Spleen (tissue), 11 donors: ENCODE data around the gene SORL1. TPM values are rescaled to one million over a fixed set of nuclear protein-coding genes. Genes with fewer than 3 reads are reported as not detected.

ENCODE experiments used
- DNase-seq: peaks from one replicate; pipeline ENCODE4 v3.0.0-alpha.2; 2020
- H3K27ac ChIP-seq, 8 donors: fragments of 200-600 bp; sonication (generic) in 7 of 8; 1 replicate in 4 of 8; 2 replicates in 4 of 8; pipeline versions ENCODE4 v1.5.0 to v1.8.0; 2016 to 2021; ENCODE audit warnings: inconsistent platforms in 4 of 8, mild to moderate bottlenecking in 4 of 8, moderate library complexity in 1 of 8
- H3K27me3 ChIP-seq, 7 donors: fragments of 200-600 bp; sonication (generic) in 6 of 7; replicated peaks in 1 of 7; 1 replicate in 4 of 7; 2 replicates in 3 of 7; pipeline versions ENCODE4 v1.5.0 to v1.8.0; 2016 to 2021; ENCODE audit warnings: inconsistent platforms in 3 of 7, mild to moderate bottlenecking in 1 of 7
- H3K36me3 ChIP-seq, 6 donors: fragments of 200-600 bp; sonication (generic) in 5 of 6; 1 replicate in 4 of 6; 2 replicates in 2 of 6; pipeline versions ENCODE4 v1.5.0 to v1.8.0; 2016 to 2021; ENCODE audit warnings: inconsistent platforms in 2 of 6
- H3K4me1 ChIP-seq, 6 donors: fragments of 200-600 bp; sonication (generic) in 5 of 6; 1 replicate in 3 of 6; 2 replicates in 3 of 6; pipeline versions ENCODE4 v1.5.0 to v1.8.0; 2016 to 2021; ENCODE audit warnings: inconsistent platforms in 3 of 6
- H3K4me3 ChIP-seq, 8 donors: fragments of 200-600 bp; sonication (generic) in 7 of 8; 1 replicate in 4 of 8; 2 replicates in 4 of 8; pipeline versions ENCODE4 v1.5.0 to v1.8.0; 2016 to 2021; ENCODE audit warnings: inconsistent platforms in 4 of 8, mild to moderate bottlenecking in 4 of 8, moderate library complexity in 2 of 8
- H3K9me3 ChIP-seq, 8 donors: fragments of 200-600 bp; sonication (generic) in 7 of 8; 1 replicate in 4 of 8; 2 replicates in 4 of 8; pipeline versions ENCODE4 v1.5.0 to v1.8.0; 2016 to 2021; ENCODE audit warnings: inconsistent platforms in 4 of 8
- POLR2A ChIP-seq, 3 donors: fragments of 450-650 bp; IDR thresholded peaks; one replicate each; pipeline ENCODE4 v1.5.1; 2017; ENCODE audit warnings: antibody characterized with exemption in 3 of 3, mild to moderate bottlenecking in 1 of 3
- POLR2AphosphoS5 ChIP-seq, 3 donors: sonication (generic); formaldehyde crosslinking; IDR thresholded peaks; one replicate each; pipeline ENCODE4 v1.5.1; 2017; ENCODE audit warnings: antibody characterized with exemption in 3 of 3
- WGBS, 5 donors: extraction: QIAGEN DNeasy Blood & Tissue Kit in 3 of 5; methylation state at CpG; one replicate each; pipeline versions ENCODE4 v1.1.5 to v1.1.7; 2013 to 2018; 5-methylcytosine and 5-hydroxymethylcytosine counted together
- intact Hi-C: fragments of 100-400 bp; cut with DNase I; formaldehyde crosslinking; loops from one replicate; pipeline ENCODE4 v1.15.0; 2023; ENCODE audit warnings: low total_unique reads
- polyA plus RNA-seq, 3 donors: library from polyadenylated mRNA; stranded (reverse); fragments of 200-250 nt; gene quantifications; one replicate each; pipeline ENCODE4 v1.2.1, GENCODE V29; 2013
- total RNA-seq, 7 donors: library from RNA; depleted of rRNA in 3 of 7; stranded (reverse); fragments of >200 nt in 3 of 7; fragmentation: NEBNext Ultra II Directional in 4 of 7; extraction: Animal tissue kit (Norgen Biotek cat#: 25700) in 4 of 7; gene quantifications; one replicate each; pipeline versions ENCODE4 v1.1.0 to v1.2.1, GENCODE V29; 2016 to 2021
- TF ChIP-seq, protein P1 (sequence below), 11 experiments: fragments of 200-600 bp in 7 of 11; fragments of 450-650 bp in 4 of 11; sonication (generic) in 4 of 11; IDR thresholded peaks in 8 of 11; conservative IDR thresholded peaks in 3 of 11; 1 replicate in 7 of 11; 2 replicates in 4 of 11; pipeline versions ENCODE4 v1.4.0 to v1.8.0; 2016 to 2021; ENCODE audit warnings: antibody characterized with exemption in 11 of 11, inconsistent platforms in 4 of 11, mild to moderate bottlenecking in 1 of 11
- donor health status: healthy with polysubstance abuse.
- donor health status: DM: no; HTN: no; CAD: no; lungs with moderate emphysema.
- donor health status: DM: no; HTN: no; CAD: no.
- donor health status: Bipolar disorder and iron deficiency.
- donor health status: healthy.
- donor health status: DM: no; HTN: no; CAD: no.
- donor health status: DM: yes; HTN: yes; CAD: no.

SORL1 gene
- total and polyA plus RNA-seq, 10 donors = 3.8 to 328 (median 148) TPM

- Histone ChIP-seq H3K9me3 (no peaks in the 10 kb centered on the region), H3K27ac (no peak overlapping the region), H3K4me1 (no peaks in the 10 kb centered on the region), H3K27me3 (no peaks in the 10 kb centered on the region), H3K4me3 (no peak overlapping the region), H3K36me3 (peaks cover 0 to 100% (median 50%) of the 10 kb centered on the region in 6 donors)
- TF ChIP-seq, protein P1, sequence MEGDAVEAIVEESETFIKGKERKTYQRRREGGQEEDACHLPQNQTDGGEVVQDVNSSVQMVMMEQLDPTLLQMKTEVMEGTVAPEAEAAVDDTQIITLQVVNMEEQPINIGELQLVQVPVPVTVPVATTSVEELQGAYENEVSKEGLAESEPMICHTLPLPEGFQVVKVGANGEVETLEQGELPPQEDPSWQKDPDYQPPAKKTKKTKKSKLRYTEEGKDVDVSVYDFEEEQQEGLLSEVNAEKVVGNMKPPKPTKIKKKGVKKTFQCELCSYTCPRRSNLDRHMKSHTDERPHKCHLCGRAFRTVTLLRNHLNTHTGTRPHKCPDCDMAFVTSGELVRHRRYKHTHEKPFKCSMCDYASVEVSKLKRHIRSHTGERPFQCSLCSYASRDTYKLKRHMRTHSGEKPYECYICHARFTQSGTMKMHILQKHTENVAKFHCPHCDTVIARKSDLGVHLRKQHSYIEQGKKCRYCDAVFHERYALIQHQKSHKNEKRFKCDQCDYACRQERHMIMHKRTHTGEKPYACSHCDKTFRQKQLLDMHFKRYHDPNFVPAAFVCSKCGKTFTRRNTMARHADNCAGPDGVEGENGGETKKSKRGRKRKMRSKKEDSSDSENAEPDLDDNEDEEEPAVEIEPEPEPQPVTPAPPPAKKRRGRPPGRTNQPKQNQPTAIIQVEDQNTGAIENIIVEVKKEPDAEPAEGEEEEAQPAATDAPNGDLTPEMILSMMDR (IDR thresholded peaks at IDR 0.05 in 8 of 11, conservative IDR thresholded peaks at IDR 0.05 in 3 of 11) = no peak
- TF ChIP-seq POLR2AphosphoS5 (IDR thresholded peaks at IDR 0.05) (no peak), POLR2A (IDR thresholded peaks at IDR 0.05) (no peak)
- intact Hi-C loops = no loop called here
- DNase-seq = no peak
- WGBS, 5 donors = 91 to 97% (median 94%) methylated on average over 7 of the region's 7 CpGs
Measured at GRCh38 chr11:121556937-121557336, 104.8 kb downstream of the SORL1 start.

DNA sequence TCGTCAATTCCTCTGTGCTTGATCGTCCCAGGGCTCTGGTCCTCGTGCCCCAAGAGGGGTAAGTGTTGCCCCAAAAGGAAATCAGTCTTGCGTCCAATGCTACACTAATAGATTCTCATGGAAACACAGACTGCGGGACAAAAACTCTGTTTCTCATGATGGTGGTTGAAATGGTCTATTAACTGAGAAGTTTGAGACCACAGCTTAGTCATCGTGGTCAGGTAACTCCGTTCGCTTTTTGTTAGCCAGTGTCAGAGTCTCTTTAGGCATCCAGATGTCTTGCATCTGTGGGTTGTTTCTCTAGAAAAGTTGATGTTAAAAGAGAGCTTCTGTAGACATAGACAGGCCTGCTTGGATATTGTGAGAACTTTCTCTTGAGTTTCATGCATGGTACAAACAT is 105.2 kb downstream of the SORL1 start:
- Histone ChIP-seq H3K4me1 (no peaks in the 10 kb centered on the region), H3K27ac (no peak overlapping the region), H3K4me3 (no peak overlapping the region), H3K27me3 (no peaks in the 10 kb centered on the region), H3K9me3 (no peaks in the 10 kb centered on the region), H3K36me3 (peaks cover 0 to 100% (median 49%) of the 10 kb centered on the region in 6 donors)
- no peak for TF ChIP-seq POLR2A (IDR thresholded peaks at IDR 0.05)
- no peak for TF ChIP-seq POLR2AphosphoS5 (IDR thresholded peaks at IDR 0.05)
- TF ChIP-seq, protein P1 (IDR thresholded peaks at IDR 0.05 in 8 of 11, conservative IDR thresholded peaks at IDR 0.05 in 3 of 11) = no peak
- 35 to 55% (median 44%) methylated on average over 8 of the region's 8 CpGs for WGBS, 5 donors
- no peak for DNase-seq
- intact Hi-C loops = no loop called here

DNA sequence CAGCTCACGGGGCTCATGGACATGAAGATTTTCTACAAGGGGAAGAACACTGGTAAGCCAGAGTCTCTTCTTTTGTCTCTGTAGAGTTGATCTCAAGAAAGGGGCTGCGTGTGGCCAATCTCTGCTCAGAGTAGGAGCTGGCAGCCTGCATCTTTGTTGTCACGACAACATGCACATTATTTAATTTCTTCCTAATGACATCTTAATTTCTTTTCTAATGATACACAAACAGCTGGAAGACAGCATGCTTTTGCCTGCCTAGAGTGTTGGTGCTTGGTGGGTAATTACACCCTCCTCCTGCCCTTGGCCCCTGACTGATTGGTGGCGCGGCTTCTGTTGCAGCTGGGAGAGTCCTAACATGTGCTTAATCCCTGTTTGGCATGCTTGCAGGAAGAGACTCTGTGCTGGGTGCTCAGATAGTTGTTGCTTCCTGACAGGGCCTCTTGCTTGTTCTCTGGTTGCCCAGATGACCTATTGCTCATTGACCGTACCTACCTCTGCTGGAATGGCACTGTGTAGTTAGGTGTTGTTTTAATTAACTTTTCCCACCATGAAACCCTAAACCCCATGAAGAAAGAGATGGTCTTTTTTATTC is 107.6 kb downstream of the SORL1 start:
- Histone ChIP-seq H3K4me1 (peaks cover 0 to 12% (median 0%) of the 10 kb centered on the region in 6 donors), H3K36me3 (peaks cover 0 to 99% (median 37%) of the 10 kb centered on the region in 6 donors), H3K4me3 (no peak overlapping the region), H3K9me3 (no peaks in the 10 kb centered on the region), H3K27ac (no peak overlapping the region), H3K27me3 (no peaks in the 10 kb centered on the region)
- WGBS, 5 donors = 91 to 96% (median 93%) methylated on average over 6 of the region's 6 CpGs
- TF ChIP-seq POLR2A (IDR thresholded peaks at IDR 0.05) = no peak
- TF ChIP-seq, protein P1 (IDR thresholded peaks at IDR 0.05 in 8 of 11, conservative IDR thresholded peaks at IDR 0.05 in 3 of 11) = no peak
- no peak for TF ChIP-seq POLR2AphosphoS5 (IDR thresholded peaks at IDR 0.05)
- intact Hi-C loops = no loop called here
- no peak for DNase-seq

- DNase-seq = no peak
- intact Hi-C loops = no loop called here
- Histone ChIP-seq H3K4me3 (no peak overlapping the region), H3K36me3 (peaks cover 0 to 99% (median 36%) of the 10 kb centered on the region in 6 donors), H3K9me3 (no peaks in the 10 kb centered on the region), H3K27ac (no peak overlapping the region), H3K27me3 (no peaks in the 10 kb centered on the region), H3K4me1 (peaks cover 0 to 12% (median 0%) of the 10 kb centered on the region in 6 donors)
- TF ChIP-seq POLR2AphosphoS5 (IDR thresholded peaks at IDR 0.05) (no peak), POLR2A (IDR thresholded peaks at IDR 0.05) (no peak)
- TF ChIP-seq, protein P1 (IDR thresholded peaks at IDR 0.05 in 8 of 11, conservative IDR thresholded peaks at IDR 0.05 in 3 of 11) = no peak
Measured at GRCh38 chr11:121560236-121560635, 108.1 kb downstream of the SORL1 start.
